GM12892 (cell line): ENCODE data around the gene PRICKLE2.

ENCODE experiments used
- POLR2A ChIP-seq: IDR thresholded peaks from 2 replicates; pipeline ENCODE4 v1.6.1; 2011; ENCODE audit warnings: low read depth, low read length, control low read depth
- POLR2AphosphoS5 ChIP-seq: IDR thresholded peaks from 2 replicates; pipeline ENCODE4 v1.6.1; 2011; ENCODE audit warnings: low read depth, low read length, control low read depth
- TAF1 ChIP-seq: IDR thresholded peaks from 2 replicates; pipeline ENCODE4 v1.6.1; 2011; ENCODE audit warnings: low read depth, mild to moderate bottlenecking, control low read depth, low read length, borderline replicate concordance

DNA sequence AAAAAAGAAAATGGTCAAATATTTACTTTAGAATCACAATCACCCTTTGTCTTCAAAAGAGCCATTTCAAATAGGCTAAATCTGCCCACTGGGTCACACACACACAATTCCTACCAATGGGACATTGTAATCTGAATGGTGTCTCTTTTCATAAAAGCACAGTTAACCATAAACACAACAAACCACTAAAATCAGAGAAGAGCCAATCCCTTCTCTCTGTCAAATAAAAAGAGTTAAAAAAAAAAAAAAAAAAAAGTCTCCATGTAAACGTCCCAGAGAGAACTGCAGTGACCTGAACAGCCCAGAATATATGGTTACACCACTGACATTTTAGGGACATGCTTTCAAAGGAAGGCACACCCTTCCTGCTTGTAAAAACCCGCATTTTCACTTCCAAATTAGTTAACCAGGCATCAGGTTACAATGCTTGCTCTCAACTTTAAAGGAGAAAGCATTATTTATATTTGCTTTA lies 63.7 kb downstream of the PRICKLE2 start:
- TF ChIP-seq POLR2A: no peak
- TF ChIP-seq TAF1: no peak
- TF ChIP-seq POLR2AphosphoS5: no peak
